Embryonic facial prominence (tissue), 1 donor: Measurements from ENCODE around the gene LATS1.
"Not testable (repeated sequence)": the region's sequence is repeated elsewhere in the genome, so short reads cannot be mapped to it uniquely, and the experiment has no call there.

ENCODE experiments used
- DNase-seq: peaks from one replicate; pipeline ENCODE4 v3.0.0-alpha.2; 2016; ENCODE audit errors: extremely low spot score

The LATS1 gene

DNA sequence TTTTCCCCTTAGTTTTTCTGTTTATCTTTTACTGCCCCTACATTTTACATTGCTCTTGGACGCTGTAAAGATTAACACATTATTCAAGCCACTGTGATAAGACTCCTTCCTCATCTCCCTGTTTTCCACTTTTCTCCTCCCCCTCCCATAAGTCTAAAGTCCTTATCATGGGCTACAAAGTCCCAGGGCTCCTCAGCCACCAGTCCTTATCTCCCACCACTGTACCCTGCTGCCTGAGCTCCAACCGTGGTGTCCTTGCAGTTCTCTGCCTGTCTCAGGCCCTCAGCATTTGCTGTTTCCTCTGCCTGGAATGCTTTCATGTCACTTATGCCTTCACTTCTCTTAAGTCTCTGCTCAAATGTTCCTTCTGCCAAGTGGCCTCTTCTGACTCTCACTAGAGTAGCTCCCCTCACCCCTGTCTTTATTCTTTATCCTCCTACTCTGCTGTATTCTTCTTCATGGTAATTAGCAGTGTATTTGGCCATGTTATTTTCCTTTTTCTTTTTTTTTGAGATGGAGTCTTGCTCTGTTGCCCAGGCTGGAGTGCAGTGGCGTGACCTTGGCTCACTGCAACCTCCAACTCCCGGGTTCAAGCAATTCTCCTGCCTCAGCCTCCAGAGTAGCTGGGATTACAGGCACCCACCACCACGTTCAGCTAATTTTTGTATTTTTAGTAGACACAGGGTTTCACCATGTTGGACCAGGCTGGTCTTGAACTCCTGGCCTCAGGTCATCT, 10.8 kb upstream of the LATS1 start:
- no peak for DNase-seq

DNA sequence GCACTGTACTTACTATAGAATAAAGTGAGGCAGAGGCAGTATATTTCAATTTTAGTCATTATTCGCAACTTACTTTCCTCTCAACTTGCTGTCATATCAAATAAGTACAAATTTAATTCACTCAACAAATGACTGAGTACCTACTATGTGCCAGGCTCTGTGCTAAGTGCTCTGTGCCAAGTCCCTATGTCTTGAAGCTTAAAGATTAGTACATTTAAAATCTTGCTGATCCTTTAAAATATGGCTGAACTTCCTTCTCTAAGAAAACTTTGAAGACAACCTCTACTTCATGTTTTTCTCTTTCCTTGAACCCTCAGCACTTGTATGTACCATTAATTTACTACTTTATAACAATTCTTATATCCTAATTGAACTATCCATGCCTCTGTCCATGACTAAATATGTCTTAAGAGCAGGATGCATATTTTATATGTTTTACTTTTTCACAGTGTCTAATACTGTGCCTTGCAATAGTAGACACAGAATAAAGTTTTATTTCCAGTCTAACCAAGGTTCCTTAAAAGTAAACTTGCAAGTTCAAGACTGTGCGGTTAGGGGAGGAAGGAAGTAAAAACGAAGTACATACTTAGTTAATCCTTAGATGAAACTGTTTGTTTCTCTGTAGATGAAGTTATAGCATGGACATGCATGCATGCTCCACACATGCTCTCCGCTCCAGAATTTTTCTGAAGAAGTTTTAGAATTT, 10.0 kb upstream of the LATS1 start:
- no peak for DNase-seq

DNA sequence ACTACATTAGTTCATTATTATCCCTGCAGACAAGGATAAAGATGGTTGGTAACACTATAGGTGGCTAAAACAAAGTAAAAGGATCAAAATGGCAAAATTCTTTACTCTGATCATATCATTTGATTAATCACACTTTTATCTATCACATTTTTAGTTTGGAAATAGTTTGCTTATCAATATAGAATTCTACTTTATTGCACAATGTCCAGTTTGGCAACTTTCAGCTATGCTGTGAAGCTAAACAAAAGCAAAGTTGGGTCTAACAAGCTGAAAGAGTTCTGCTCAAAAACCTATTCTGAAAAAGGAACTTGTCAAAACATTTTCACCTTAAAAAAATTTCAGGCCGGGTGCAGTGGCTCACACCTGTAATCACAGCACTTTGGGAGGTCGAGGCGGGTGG, 7.9 kb upstream of the LATS1 start:
- no peak for DNase-seq

DNA sequence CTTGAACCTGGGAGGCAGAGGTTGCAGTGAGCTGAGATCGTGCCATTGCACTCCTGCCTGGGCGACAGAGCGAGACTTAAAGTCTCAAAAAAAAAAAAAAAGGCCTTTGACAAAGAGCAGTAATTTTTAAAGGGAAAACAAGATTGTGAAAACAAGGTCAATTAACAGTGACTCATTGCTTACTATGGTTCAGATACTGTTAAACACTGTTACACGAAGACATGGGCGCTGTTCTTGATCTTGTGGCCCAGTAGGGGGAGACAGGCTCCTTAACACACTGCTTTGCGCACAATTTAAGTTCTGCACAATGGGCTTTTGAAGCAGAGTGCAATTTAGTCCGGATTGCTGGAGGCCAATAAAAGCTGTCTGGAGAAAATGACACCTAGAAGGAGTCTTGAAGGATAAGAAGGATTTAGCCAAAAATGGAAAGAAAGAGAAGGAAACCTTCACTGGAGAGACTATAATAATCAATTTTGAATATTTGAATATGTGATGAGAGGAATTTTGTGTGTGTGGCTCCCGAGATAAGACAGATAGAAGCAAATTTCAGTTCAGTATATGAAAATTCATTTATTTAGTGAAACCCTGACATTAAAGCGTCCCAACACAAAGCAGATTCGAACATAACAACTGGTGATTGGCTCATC, 6.0 kb upstream of the LATS1 start:
- no peak for DNase-seq

DNA sequence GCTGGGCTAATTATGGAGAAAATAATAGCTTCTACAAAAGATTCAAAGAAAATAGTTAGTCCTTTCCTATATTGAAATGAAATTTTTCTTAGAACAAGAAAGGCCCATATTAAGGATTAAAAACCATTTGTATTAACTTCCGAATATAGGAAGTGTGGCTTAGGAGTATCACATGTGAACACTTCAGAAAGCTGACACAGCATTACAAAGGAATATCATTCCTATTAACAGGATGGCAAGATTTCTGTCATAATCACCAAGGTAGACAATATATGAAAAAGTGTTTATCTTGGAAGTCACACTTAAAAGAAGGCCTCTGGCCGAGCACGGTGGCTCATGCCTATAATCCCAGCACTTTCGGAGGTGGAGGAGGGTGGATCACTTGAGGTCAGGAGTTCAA, 5.4 kb upstream of the LATS1 start:
- no peak for DNase-seq

DNA sequence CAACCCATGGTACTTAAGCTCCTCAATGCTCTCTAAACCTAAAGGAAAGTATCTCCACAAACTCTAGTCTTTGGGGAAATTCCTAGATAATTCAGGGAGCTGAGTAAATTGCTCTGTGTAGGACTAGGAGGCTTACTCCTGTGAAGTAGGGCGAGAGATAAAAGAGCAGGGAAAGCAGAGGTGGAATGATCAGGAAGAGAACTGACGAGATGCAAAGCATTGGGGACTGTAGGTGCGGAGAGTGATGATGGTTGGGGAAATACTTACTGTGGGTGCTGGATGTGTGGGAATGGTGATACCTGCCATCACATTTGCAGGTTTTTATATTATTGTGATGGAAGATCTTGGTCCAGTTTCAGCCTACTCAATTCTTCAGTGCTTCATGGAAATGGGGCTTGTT, 1.6 kb upstream of the LATS1 start:
- no peak for DNase-seq

DNA sequence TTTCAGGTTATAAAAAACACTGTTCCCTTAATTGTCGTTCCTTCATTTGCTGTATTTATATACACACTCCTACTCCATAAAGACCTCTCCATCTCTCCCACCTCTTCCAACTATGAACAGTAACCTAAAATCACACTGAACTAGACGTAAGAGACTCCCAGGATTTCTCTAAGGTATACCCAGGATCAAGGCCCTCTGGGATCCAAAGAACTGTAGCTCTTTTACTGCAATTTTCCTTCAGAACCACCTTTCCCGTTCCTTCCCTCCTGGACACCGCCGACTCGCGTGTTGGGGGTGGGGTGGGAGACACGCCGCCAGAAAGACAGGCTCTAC, 680 bp downstream of the LATS1 start:
- no peak for DNase-seq

DNA sequence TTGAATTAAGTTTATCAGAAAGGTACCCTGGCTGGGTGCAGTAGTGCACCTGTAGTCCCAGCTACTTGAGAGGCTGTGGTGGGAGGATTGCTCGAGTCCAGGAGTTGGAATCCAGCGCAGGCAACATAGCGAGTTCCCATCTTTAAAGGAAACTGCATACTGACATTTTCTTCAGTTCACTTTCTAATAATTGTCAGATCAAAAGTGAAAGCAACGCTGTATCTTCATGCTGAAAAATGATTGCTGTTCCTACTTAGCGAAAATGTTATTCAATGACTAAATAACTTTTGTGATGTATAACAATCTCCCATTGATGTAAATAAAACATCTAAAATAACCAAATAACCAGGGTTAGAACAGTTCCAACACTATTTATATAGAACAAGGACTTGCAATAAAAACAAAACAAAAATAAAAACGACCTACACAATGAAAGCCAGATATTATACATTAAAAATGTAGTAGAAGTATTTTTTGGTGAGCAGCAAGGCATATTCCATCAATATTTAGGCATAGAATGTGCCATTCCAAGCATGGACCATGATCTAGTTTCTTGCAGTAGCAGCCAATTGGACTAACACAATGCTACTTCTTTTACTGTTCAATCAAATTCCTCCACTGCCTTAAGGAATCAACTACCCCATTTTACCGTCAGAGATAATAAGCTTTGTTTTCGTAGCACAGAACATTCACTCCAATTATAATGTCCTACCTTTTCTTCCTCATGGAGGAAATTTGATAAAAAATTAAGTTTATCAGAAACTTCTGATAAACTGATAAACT, 1.5 kb downstream of the LATS1 start:
- DNase-seq = no peak

DNA sequence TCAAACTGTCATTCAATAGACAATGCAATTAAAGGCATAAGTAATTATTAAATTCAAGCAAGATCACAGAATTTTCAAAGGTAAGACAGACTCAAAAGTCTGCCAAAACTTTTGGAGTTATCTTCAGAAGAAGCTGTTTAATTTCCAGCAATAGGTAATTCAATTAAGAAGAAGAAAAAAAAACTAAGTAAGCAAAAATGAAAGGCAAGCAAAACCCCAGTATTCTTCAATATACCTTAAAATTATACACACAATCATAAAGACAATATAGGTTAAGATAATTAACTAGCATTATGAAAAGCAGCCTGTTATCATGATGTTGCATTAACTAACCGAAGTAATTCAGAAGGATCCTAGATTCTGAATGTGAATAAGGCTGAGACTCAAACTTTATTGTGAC, 3.5 kb downstream of the LATS1 start:
- DNase-seq = no peak

DNA sequence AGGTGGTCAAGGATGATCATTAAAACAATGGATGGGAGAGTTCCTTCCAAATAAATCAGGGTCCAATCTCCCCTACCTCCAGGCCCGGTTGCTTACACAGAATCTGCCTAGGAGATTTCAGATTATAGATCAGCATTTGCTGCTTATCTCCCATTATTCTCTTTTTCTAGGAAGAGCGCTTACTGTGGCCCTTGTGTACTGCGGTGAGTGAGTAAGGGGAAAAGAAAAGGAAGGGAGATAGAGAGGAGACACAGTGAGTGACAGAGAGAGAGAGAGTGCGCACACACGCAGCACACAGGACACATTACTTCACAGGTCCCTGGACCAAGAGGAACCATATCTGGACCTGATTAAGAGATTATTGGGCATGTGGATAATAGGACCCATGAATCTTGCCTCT, 6.2 kb downstream of the LATS1 start:
- no peak for DNase-seq

DNA sequence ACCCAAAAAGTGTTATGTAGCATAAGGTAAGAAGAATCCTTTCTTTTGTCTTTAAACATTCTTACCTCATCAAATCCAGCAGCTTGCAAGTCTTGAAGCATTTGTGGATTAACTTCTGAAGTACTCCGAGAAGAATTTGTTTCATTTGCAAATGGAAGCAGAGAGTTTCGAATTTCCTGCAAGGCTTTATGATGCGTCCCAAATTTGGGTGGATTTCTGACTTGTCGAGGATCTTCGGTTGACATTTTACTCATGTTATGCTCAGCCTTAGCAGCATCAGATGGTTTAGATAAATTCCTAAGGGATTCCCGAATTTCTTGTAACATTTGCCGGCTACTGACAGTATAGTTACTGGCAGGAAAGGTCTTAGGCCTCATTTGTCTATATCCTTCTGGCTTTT, 16.2 kb downstream of the LATS1 start:
- DNase-seq = no peak

DNA sequence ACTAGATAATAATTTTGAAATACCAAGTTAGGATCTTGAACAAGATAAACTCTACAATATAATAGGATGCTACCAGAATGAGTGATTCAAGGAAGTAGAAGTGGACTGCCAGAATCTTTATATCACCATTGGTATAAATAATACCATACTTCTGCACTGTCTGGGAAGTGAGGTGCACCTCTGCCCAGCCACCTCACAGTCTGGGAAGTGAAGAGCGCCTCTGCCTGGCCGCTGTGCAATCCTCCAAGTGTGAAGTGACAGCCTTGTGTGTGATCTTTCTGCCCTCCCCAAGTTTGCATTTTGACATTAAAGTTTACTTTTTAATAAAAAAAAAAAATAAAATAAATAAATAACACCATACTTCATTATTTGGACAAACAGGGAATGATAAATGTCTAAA, 18.8 kb downstream of the LATS1 start:
- no peak for DNase-seq

DNA sequence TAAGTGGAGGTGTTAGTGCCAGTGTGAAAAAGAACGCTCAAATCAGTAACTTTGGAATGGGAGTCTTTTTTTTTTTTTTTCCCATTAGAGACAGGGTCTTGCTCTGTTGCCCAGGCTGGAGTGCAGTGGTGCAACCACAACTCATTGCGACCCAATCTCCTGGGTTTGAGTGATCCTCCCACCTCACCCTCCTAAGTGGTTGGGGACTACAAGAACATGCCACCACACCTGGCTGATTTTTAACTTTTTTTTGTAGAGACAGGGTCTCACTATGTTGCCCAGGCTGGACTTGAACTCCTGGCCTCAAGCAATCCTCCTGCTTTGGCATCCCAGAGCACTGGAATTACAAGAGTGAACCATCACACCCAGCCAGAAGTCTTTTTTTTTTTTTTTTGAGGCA, 19.7 kb downstream of the LATS1 start:
- DNase-seq = no peak

DNA sequence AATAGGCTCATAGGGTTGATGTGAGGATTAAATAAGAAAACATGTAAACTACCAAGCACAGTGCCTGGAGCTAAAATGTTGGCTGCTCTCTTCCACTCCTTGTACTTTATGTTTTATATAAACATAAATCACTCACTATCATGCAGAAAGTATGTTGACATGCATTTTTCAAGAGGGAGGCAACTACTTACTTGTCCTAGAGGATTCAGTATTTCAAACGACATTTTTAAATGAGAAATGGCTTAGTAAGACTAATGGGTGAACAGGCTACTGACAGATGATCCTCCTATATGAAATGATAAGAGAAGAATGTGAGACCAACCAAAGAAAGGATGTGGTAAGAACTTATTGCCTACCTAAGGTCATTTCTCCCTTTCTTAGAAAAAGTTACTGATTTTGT, 21.0 kb downstream of the LATS1 start:
- no peak for DNase-seq

DNA sequence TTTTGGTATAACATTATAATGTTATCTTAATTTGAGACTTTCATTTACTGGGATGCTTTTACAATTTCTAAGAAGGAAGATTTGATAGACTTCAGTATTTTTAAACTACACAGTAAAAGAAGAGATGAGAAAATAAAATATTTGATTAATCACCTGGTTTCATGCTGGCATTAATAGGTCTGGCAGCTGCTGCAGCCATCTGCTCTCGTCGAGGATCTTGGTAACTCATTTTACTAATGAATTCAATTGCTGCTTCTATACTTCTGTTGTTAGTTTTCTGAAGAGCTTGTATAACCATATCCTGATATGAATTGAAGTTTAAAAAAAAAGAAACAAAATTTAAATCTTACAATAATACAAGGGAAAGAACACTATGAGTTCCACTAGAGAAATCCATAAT, 23.0 kb downstream of the LATS1 start:
- DNase-seq = no peak

DNA sequence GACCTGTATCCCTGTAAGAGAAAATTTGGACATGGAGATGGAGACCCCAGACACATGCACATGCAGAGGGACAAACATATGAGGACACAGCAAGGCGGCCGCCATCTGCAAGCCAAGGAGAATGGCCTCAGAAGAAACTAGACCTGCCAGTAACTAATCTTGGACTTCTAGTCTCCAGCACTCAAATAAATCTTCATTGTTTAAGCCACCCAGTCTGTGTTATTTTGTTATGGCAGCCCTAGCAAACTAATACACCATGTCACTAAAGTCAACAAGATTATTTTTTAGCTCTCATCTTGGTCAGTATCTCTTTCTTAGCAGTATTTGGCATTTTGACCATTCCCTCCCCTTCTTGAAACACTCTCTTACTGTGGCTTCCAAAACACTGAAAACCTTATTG, 26.7 kb downstream of the LATS1 start:
- DNase-seq = no peak

DNA sequence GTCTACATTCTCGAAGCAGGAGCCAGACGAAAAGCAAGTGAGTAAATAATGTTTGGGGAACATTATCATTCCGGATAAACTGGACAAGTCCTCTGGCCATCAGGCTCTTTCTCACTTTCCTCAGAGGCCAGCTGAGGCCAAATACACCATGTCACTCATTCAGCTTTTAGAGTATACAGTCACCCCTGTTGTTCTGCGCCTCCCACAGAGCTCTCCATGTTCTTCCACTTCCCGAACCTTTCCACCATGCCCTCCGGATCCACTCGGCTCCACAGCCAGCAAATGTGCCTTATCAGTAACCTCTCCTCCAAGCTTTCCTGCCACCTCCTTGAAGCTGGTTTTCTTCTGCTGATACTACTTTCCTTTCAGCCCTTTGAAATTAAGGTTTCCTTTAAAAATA, 31.7 kb downstream of the LATS1 start:
- DNase-seq = no peak

DNA sequence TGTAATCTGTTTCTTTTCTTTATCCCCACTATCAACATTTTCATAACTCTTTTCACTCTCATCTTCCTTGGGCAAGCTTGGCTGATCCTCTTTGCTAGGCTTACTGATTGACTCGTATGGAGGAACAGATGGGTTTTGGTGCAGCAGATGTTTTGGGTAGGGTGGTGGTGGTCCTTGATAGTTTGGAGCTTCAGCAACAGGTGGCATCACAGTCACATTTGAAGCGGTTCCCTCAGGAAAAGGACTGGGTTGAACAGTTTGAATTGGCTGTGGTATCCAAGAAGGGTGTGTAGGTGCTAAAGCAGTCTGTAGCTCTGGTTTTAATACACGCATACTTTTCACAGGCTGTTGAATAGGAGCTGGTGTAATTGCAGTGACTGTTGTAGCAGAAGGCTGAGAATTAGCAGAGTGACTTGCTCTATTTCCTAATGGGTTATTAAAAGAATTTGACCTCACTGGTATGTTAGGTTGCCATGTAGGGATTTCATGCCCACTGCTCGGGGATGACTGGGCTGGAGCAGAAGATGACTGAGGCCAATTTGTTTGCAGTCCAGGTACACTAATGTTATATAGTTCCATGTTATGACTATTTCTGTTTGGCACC, 34.5 kb downstream of the LATS1 start:
- DNase-seq = no peak

DNA sequence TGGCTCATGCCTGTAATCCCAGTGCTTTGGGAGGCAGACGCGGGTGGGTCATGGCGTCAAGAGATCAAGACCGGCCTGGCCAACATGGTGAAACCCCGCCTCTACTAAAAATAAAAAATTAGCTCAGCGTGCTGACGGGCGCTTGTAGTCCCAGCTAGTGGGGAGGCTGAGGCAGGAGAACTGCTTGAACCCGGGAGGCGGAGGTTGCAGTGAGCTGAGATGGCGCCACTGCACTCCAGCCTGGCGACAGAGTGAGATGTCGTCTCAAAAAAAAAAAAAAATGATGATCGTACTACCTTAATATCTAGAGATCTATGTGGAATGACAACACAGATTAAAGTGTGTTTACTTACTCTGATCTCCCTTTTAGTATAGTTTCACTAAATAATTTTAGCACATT, 36.1 kb downstream of the LATS1 start:
- not testable (repeated sequence) for DNase-seq

DNA sequence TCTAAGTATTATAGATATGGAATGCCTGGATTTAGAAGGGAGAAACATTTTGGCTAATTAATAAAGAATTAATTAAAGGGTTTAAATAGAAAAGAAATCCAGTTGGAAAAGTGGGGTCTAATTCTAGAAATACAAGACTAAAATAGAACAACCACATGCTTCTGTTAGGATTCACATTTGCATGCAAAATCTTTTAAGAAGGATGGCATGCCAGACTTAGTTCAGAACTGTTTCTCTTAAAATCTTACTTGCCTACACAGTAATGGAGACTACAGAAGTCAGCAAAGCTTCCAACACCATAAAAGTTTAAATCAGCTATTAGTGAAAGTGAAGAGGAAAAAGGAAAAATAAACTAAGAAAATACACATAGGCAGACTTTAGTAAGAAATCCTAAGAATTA, 36.7 kb downstream of the LATS1 start:
- no peak for DNase-seq

DNA sequence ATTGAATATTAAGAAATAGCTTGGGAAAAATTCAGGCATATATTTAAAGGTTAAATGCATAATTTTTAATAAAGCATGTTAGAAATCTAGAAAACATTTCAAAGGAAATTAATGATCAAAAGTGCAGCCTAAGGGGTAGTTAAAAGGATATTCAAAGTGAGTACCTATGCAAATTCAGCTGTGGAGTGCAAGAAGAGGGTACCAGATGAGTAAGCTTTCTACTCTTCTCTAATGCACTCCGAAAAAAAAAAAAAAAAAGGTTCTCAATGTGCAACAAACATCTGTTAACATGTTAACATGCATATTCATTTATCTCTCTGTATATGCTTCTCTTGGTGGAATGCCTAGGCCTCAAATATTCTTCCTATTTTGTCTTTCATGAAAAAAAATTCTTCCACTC, 37.4 kb downstream of the LATS1 start:
- DNase-seq = no peak

DNA sequence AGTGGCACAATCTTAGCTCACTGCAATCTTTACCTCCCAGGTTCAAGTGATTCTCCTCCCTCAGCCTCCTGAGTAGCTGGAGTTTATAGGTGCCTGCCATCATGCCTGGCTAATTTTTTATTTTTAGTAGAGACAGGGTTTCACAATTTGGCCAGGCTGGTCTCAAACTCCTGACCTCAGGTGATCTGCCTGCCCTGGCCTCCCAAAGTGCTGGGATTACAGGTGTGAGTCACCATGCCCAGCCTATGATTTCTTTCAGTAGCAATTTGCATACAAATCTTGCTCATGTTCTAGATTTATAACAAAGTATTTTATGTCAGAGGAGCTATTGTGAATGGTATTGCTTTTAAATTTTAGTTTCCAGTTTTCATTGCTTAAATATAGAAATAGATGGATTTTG, 45.6 kb downstream of the LATS1 start:
- not testable (repeated sequence) for DNase-seq
